ENCODE results near the gene DES. TPM values are rescaled to one million over a fixed set of nuclear protein-coding genes. Genes with fewer than 3 reads are reported as not detected.

The DES gene
- total and polyA plus RNA-seq, 2 of the 4 experiments (the other 2 are of a cell fraction): 4.3 to 4.9 TPM

GRCh38 chr2:219386532-219387280, 31.5 kb upstream of the DES start:
- H4K20me1 ChIP-seq (ENCODE audit: insufficient read depth, low read length): no peaks in the 10 kb centered on the region
- no TSS peak for BruUV-seq (replicated peaks)
- H3K4me1 ChIP-seq (ENCODE audit: control insufficient read depth, insufficient read depth, low read length): peaks cover 28% of the 10 kb centered on the region
- 0 out of 3 replicates have a peak overlapping the region, but pooled peaks have one; percentile 36 for H2BK15ac ChIP-seq (ENCODE audit: low read depth, low read length)
- H2AK5ac ChIP-seq (ENCODE audit: low read depth, low read length): peak overlapping the region; percentile 78
- peaks cover 38% of the 10 kb centered on the region for H3K36me3 ChIP-seq (ENCODE audit: control insufficient read depth, insufficient read depth, low read length)
- peak overlapping the region; percentile 17; the same call in 1 of the 2 replicates for H4K5ac ChIP-seq (ENCODE audit: low read depth, low read length)
- H3K27ac ChIP-seq (ENCODE audit: insufficient read depth, low read length): peak overlapping the region; percentile 91
- in situ Hi-C loops (cut with MboI; ENCODE audit: low sequenced_read_pairs): no loop called here
- H2AFZ ChIP-seq (replicated peaks; ENCODE audit: low read length, poor library complexity): peak overlapping the region; percentile 97
- H4K91ac ChIP-seq (ENCODE audit: insufficient read depth, low read depth, low read length): peak overlapping the region; percentile 88; the same call in 1 of the 2 replicates
- H3K9me3 ChIP-seq (ENCODE audit: control insufficient read depth, insufficient read depth, low read length): no peaks in the 10 kb centered on the region
- dilution Hi-C loops (cut with HindIII; ENCODE audit: low sequenced_read_pairs, unreplicated experiment): no loop called here
- peaks cover 14% of the 10 kb centered on the region for H3K9me1 ChIP-seq (ENCODE audit: insufficient read depth, low read length)
- H3K14ac ChIP-seq (replicated peaks; ENCODE audit: low read depth, low read length): peak overlapping the region; percentile 85
- intact Hi-C loops (cut with micrococcal nuclease): loop anchor here (5.0 kb wide), 1 partner anchor 209 kb away; the partner anchor contains the start of genes CNPPD1 and RETREG2
- H2AK9ac ChIP-seq (replicated peaks; ENCODE audit: low read depth, low read length, poor library complexity): peak overlapping the region; percentile 95
- peak overlapping the region; percentile 86 for H3K4ac ChIP-seq (ENCODE audit: low read depth, low read length)
- peak overlapping the region; percentile 59 for H3K23ac ChIP-seq (ENCODE audit: low read depth, low read length)
- H2BK120ac ChIP-seq (ENCODE audit: low read depth, low read length): no peak overlapping the region
- peak overlapping the region; percentile 85 for H3K4me2 ChIP-seq (ENCODE audit: low read depth, low read length)
- H3K4me3 ChIP-seq (ENCODE audit: insufficient read depth, low read depth, low read length): peak overlapping the region; percentile 63
- peak overlapping the region; percentile 21 for H2BK5ac ChIP-seq (ENCODE audit: low read depth, low read length, poor library complexity, severe bottlenecking)
- no peak overlapping the region for H2BK20ac ChIP-seq (ENCODE audit: low read depth, low read length)
- no peak for TF ChIP-seq NFE2L2 (IDR thresholded peaks at IDR 0.05; ENCODE audit: low read depth, low read length)
- no peak for TF ChIP-seq CEBPB (IDR thresholded peaks at IDR 0.05; ENCODE audit: low read depth, low read length)
- ATAC-seq (ENCODE audit: low read depth): no peak
- WGBS, 2 experiments (ENCODE audit: extremely low coverage in 2 of 2, insufficient read length in 1 of 2): 45% methylated on average over 4 of the region's 19 CpGs; no CpG with 5 or more reads in 1 of the 2 experiments
- peak overlapping the region; percentile 83 for H3K9ac ChIP-seq (ENCODE audit: low read depth, low read length)
- peak overlapping the region; percentile 19; the same call in 1 of the 2 replicates for H3K56ac ChIP-seq (ENCODE audit: extremely low read depth, insufficient read depth, low read length)
- peak overlapping the region; percentile 72 to 96; a peak in 2 of 4 replicates for H4K8ac ChIP-seq (ENCODE audit: low read depth in 2 of 2, low read length in 2 of 2)
- no peak for DNase-seq
- no peaks in the 10 kb centered on the region for H3K27me3 ChIP-seq (ENCODE audit: control insufficient read depth, insufficient read depth, low read length)
- H3K18ac ChIP-seq (ENCODE audit: low read depth, low read length): peak overlapping the region; percentile 25; the same call in 1 of the 2 replicates
- CTCF ChIA-PET: interaction anchor here (1.1 to 1.7 kb wide), 3 partner anchors 18 to 179 kb away, joined by 3 to 5 read pairs (median 3); no protein-coding TSS in a partner anchor
- H3K79me1 ChIP-seq (ENCODE audit: low read depth in 1 of 2, low read length in 2 of 2): peaks cover 15 to 22% of the 10 kb centered on the region in 2 experiments
- POLR2A ChIA-PET (ENCODE audit: unreplicated experiment): interaction anchor here (0.6 kb wide), 1 partner anchor 169 kb away, joined by 4 read pairs; no protein-coding TSS in a partner anchor
